Measurements from ENCODE around the gene TM4SF5. TPM values are rescaled to one million over a fixed set of nuclear protein-coding genes. Genes with fewer than 3 reads are reported as not detected.

TM4SF5 gene
- total RNA-seq, 1 donor, result not detected

- TF ChIP-seq CTCF (IDR thresholded peaks at IDR 0.05; ENCODE audit: insufficient read depth, low read length), result no peak
- H3K4me3 ChIP-seq (ENCODE audit: low read depth, low read length), result no peak overlapping the region
- DNase-seq (ENCODE audit: low read depth), result no peak
These were observed 36.7 kb upstream of the TM4SF5 start for GRCh38 chr17:4734857-4735475.

- peak; percentile 74 for DNase-seq (ENCODE audit: low read depth)
- no peak overlapping the region for H3K4me3 ChIP-seq (ENCODE audit: low read depth, low read length)
- TF ChIP-seq CTCF (IDR thresholded peaks at IDR 0.05; ENCODE audit: insufficient read depth, low read length), result no peak
These were observed 35.6 kb upstream of the TM4SF5 start for GRCh38 chr17:4735876-4736651.

GRCh38 chr17:4738136-4739121, 33.3 kb upstream of the TM4SF5 start:
- DNase-seq (ENCODE audit: low read depth), result no peak
- H3K4me3 ChIP-seq (ENCODE audit: low read depth, low read length), result peak overlapping the region; percentile 74
- TF ChIP-seq CTCF (IDR thresholded peaks at IDR 0.05; ENCODE audit: insufficient read depth, low read length), result no peak

- no peak for TF ChIP-seq CTCF (IDR thresholded peaks at IDR 0.05; ENCODE audit: insufficient read depth, low read length)
- peak within 1 kb of the TSS; percentile 74 for H3K4me3 ChIP-seq (ENCODE audit: low read depth, low read length)
- peak; percentile 33 for DNase-seq (ENCODE audit: low read depth)
These were observed 32.3 kb upstream of the TM4SF5 start, which contains the start of the genes CXCL16 and ZMYND15 for GRCh38 chr17:4739122-4740024. TSS of gene CXCL16 (minus strand) at chr17:4739928. CDS start at chr17:4739339, 589 bp downstream. TSS of gene ZMYND15 (plus strand) at chr17:4739833. CDS start at chr17:4740549, 716 bp downstream.

GRCh38 chr17:4740025-4740351, 31.7 kb upstream of the TM4SF5 start:
- no peak for DNase-seq (ENCODE audit: low read depth)
- no peak for TF ChIP-seq CTCF (IDR thresholded peaks at IDR 0.05; ENCODE audit: insufficient read depth, low read length)
- peak overlapping the region; percentile 74 for H3K4me3 ChIP-seq (ENCODE audit: low read depth, low read length)
